ENCODE measurements around the gene KCNAB2.

KCNAB2 gene

GRCh38 chr1:6109688-6110087 lies 64.0 kb downstream of the KCNAB2 start:
- ATAC-seq = no peak

GRCh38 chr1:6110326-6110725 lies 64.6 kb downstream of the KCNAB2 start:
- ATAC-seq = no peak
- TF ChIP-seq ZNF8 (CRISPR knock-in tag; IDR thresholded peaks at IDR 0.05) (no peak), SNAI2 (CRISPR knock-in tag; IDR thresholded peaks at IDR 0.05) (no peak), TSHZ2 (CRISPR knock-in tag; IDR thresholded peaks at IDR 0.05) (no peak), CSRNP3 (CRISPR knock-in tag; IDR thresholded peaks at IDR 0.05) (no peak), RARB (CRISPR knock-in tag; IDR thresholded peaks at IDR 0.05) (no peak), BACH2 (CRISPR knock-in tag; IDR thresholded peaks at IDR 0.05; ENCODE audit: borderline replicate concordance) (no peak), ESRRG (CRISPR knock-in tag; IDR thresholded peaks at IDR 0.05) (no peak), ISL1 (CRISPR knock-in tag; IDR thresholded peaks at IDR 0.05) (no peak), ZNF565 (CRISPR knock-in tag; conservative IDR thresholded peaks at IDR 0.05; ENCODE audit: low read depth) (no peak), ARNTL (CRISPR knock-in tag; IDR thresholded peaks at IDR 0.05; ENCODE audit: borderline replicate concordance, low read depth) (no peak), ZFP30 (CRISPR knock-in tag; IDR thresholded peaks at IDR 0.05) (no peak), PATZ1 (CRISPR knock-in tag; IDR thresholded peaks at IDR 0.05; ENCODE audit: borderline replicate concordance) (no peak), TOX (CRISPR knock-in tag; IDR thresholded peaks at IDR 0.05; ENCODE audit: borderline replicate concordance) (no peak)

More at GRCh38 chr1:6109688-6110087, 64.0 kb downstream of the KCNAB2 start:
- TF ChIP-seq ZFP3 (CRISPR knock-in tag; IDR thresholded peaks at IDR 0.05) (no peak), RARB (CRISPR knock-in tag; IDR thresholded peaks at IDR 0.05) (no peak), ZNF8 (CRISPR knock-in tag; IDR thresholded peaks at IDR 0.05) (no peak), ISL1 (CRISPR knock-in tag; IDR thresholded peaks at IDR 0.05) (no peak), GLIS3 (CRISPR knock-in tag; IDR thresholded peaks at IDR 0.05) (no peak), ESRRG (CRISPR knock-in tag; IDR thresholded peaks at IDR 0.05) (no peak), TCF4 (CRISPR knock-in tag; IDR thresholded peaks at IDR 0.05; ENCODE audit: borderline replicate concordance) (no peak), ZNF565 (CRISPR knock-in tag; conservative IDR thresholded peaks at IDR 0.05; ENCODE audit: low read depth) (no peak)

- ATAC-seq = peak; percentile 62
- TF ChIP-seq ZNF565 (CRISPR knock-in tag; conservative IDR thresholded peaks at IDR 0.05; ENCODE audit: low read depth) (no peak), ZNF8 (CRISPR knock-in tag; IDR thresholded peaks at IDR 0.05) (no peak), TCF4 (CRISPR knock-in tag; IDR thresholded peaks at IDR 0.05; ENCODE audit: borderline replicate concordance) (peak; percentile 47; the same call in 1 of the 2 replicates), POU6F1 (CRISPR knock-in tag; IDR thresholded peaks at IDR 0.05; ENCODE audit: borderline replicate concordance, low read depth) (no peak), ZFP3 (CRISPR knock-in tag; IDR thresholded peaks at IDR 0.05) (no peak), PPARA (CRISPR knock-in tag; IDR thresholded peaks at IDR 0.05; ENCODE audit: borderline replicate concordance) (no peak), CSRNP3 (CRISPR knock-in tag; IDR thresholded peaks at IDR 0.05) (no peak), ESRRG (CRISPR knock-in tag; IDR thresholded peaks at IDR 0.05) (no peak)
Measured at GRCh38 chr1:6111571-6111970, 65.9 kb downstream of the KCNAB2 start.

Measured in SK-N-SH treated with all-trans-retinoic acid at 6 μM for 48 hours (cell line).